Stimulated activated CD4-positive, alpha-beta T cell treated with anti-CD3 and anti-CD28 coated beads, Interleukin-4, amount 100 ng/mL, for 1 hour (primary cell): ENCODE results near the gene DLD.
"Not testable (repeated sequence)": the region's sequence is repeated elsewhere in the genome, so short reads cannot be mapped to it uniquely, and the experiment has no call there.

Experiments used
- DNase-seq: peaks from one replicate; pipeline ENCODE4 v3.0.0-alpha.2; 2020

DLD gene

GRCh38 chr7:107917763-107918651 lies 27.0 kb downstream of the DLD start:
- no peak for DNase-seq

- no peak for DNase-seq
Measured at GRCh38 chr7:107918948-107919347, 28.0 kb downstream of the DLD start.

- DNase-seq, result no peak
Measured at GRCh38 chr7:107920048-107920772, 29.2 kb downstream of the DLD start.

- not testable (repeated sequence) for DNase-seq
Measured at GRCh38 chr7:107921826-107922225, 30.8 kb downstream of the DLD start.

- no peak for DNase-seq
Measured at GRCh38 chr7:107922886-107923285, 31.9 kb downstream of the DLD start.

- no peak for DNase-seq
Measured at GRCh38 chr7:107924841-107925504, 34.0 kb downstream of the DLD start.

- DNase-seq, result no peak
Measured at GRCh38 chr7:107926481-107926880, 35.5 kb downstream of the DLD start.

DNA sequence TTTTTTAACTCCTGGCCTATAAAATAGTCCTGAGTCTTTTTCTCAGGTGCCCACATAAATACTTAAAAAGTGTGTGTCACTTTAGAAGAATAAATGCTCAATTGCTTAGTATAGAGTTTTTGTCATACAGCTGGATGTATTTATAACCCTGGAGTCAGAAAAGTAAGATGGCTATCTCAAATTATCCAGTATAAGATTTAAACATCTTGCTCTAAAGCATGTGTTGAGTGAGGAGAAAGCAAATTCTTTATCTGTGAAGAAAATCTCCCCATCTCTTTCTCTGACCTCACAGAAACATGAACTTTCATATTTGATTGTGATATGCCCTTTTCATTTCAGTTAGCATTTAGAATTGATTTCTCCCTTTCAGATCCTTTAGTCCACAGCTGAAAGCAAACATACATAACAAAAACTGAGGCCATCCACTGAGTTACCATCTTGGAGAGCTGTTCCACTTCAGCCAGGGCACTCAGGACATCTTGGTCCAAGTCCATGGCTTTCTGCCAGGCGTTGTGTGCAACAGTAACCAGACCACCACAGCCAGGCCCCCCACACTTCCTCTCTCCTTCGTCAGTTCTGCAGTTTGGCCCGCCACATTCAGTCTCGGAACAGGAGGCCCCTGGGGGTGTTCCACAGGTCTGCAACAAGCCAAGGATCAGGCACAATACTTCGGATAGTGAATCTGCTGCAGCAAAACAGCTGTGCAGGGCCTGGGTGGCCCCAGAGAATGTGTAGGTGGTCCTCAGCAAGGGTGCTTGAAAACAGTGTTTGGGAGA lies 40.9 kb downstream of the DLD start:
- no peak for DNase-seq

DNA sequence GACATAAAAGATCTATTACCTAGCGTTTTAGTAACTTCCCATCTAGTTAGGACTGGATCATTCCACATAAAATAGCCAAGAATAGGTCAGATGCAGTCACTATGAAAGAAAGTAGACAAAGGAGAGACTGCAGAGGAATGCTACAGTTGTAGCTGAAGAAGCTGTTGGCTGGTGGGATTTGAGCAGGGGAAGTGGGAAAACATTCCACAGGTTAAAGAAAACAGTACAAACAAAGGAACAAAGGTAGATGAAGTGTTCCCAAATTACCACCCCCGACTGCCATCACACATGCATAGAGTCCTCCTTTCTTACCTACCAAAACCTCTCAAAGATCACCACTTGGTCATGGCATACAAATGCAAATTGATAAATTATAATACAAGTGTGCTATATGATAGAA lies 41.8 kb downstream of the DLD start:
- DNase-seq, result no peak

GRCh38 chr7:107933386-107934013 lies 42.5 kb downstream of the DLD start:
- no peak for DNase-seq

- no peak for DNase-seq
Measured at GRCh38 chr7:107934991-107935770, 44.2 kb downstream of the DLD start.

DNA sequence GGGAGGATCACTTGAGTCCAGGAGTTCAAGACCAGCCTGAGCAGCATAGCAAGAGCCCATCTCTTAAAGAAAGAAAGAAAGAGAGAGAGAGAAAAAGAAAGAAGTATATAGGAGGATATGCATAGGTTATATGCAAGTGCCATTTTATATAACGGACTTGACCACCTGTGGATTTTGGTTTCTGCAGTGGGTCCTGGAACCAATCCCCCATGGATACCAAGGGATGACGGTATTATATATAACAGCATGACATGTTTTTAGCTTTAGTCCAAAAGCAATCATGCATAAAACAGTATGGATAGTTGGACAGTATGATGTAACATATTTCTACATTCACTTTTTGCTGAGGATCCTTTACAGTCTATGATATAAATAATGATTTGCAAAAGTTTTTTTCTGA lies 45.3 kb downstream of the DLD start:
- DNase-seq, result no peak

GRCh38 chr7:107937531-107937930 lies 46.5 kb downstream of the DLD start:
- no peak for DNase-seq

DNA sequence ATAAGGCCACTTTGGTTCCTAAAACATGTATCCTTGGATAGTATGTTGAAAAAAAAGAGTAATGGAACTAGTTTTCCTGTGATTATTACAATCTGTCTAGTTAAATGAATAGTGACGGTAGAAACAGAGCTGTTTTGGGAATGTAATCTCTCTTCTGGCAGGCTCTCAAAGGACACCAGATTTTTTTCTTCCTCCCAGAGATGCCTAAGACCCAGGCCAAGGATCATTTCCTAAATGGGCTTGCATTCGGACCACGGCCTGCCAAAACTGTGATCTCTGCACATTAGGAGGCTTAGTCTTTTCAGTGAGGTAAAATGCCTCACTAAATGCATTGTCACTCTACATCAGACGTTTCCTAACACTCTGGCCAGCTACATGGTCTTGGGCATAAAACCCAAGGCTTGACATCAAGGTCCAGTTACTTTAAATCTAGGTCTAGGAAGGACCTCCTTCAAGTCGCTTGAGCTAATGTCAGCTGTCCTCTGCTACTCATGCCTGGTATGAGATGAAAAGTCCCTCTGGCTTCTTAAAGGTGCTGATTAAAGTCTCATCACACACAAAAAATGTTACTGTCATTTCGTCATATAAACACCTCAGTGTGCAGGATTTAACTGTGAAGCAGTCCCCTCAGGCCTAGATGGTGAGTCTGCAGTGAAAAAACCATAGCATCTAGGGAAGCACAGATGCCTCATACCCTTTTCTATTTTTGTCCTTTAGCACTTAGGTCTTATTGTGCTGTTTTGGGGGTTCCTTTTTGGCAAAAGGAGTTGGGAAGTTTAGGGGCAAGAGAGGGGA lies 47.7 kb downstream of the DLD start:
- DNase-seq, result no peak

DNA sequence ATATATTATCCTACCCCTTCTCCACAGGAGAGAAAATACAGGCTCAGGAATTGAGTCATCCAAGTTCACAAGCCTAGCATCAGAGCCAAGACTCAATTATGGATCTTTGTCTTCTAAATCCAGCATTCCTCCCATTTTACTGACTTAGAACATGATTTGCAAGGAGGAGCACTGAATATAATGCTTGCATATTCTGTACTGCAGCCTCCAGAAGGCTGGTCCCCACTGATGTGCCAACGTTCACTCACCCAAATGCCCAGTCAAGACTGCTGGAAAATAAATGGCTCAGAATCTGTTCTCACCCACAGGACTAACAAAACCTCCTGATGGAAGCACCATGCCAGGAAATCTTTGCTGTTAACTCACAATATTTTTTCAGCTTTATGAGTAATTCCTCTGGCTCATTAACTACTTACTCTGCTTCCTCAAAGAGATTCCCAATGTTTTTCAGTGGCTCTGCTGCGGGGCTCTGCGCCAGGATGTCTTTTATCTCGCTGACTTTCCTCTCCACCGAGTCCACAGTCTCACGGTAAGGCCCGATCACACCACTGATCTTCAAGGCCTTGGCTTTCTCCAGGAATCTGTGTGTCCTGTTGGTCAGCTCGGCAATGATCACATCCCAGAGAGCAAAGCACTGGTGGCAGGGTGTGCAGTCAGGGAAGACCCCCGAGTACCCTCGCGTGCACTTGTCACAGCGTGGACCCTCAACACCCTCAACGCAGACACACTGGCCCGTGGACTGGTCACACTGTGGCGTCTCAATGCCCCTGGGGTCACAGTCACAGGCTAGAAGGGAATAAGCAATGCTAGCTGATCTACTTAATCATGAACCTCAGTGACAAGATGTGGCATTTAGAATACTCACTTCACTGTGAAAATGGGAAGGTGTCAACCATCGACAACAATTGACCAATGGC lies 48.8 kb downstream of the DLD start:
- DNase-seq, result no peak

DNA sequence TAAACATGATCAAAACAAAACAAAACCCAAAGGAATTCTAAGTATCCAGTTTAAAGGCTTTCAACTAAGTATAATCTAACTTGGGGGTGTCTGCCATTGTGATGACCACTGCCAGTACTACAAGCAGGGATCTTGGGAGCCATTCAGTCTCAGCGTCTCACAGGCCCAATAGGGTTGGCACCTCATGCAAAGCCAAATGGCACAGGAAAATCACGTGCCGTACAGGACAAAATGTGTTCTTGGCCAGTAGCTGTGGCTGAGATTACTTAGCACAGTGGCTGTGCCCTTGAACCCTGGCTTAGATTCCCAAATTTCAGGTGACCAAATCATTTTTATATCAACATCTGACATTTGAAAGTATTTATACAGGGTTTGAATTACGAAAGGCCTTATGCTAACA lies 50.0 kb downstream of the DLD start:
- DNase-seq, result no peak

DNA sequence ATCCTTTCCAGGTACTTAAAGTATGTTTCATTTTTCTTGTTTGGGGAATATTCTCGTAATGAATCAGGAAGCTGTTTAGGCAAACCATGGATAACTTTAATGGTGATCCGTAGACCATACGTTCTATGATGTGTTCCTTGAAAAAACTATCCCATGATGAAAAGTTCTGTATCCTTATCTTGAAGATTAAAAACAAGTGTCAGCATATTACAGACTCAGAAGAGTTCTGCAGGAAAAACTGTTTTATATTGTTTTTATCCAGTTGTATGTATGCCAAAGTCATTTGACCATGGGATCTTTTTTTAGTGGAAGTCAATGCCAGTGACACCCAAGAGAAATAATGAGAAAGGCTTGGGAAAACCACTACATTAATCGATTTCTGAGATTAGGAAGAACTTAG lies 52.0 kb downstream of the DLD start:
- no peak for DNase-seq

- DNase-seq, result no peak
Measured at GRCh38 chr7:107944411-107945169, 53.6 kb downstream of the DLD start.

- no peak for DNase-seq
Measured at GRCh38 chr7:107945332-107945731, 54.3 kb downstream of the DLD start.
